ENCODE measurements around the gene CEL.
"Not testable (repeated sequence)": the region's sequence is repeated elsewhere in the genome, so short reads cannot be mapped to it uniquely, and the experiment has no call there.

Gene CEL

DNA sequence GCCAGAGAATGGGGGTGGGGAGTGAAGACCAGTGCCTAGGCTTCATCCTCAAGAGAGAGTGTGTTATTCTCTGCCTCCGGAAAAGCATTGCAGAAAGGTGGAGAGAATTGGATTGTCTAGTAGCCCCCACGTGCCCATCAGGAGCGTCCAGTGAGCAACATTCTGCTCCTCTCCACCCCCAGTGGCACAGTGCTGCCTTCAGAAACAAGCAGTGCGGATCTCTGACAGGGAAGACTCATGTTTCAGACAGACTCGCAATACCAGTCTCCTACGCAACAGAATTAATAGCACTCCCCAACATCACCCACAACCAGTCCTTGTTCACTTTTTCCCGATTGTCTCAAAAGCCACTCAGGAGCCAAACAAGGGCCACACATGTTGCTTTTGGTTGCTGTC lies 14.9 kb upstream of the CEL start:
- no peak for DNase-seq (ENCODE audit: low read depth in 2 of 2)

DNA sequence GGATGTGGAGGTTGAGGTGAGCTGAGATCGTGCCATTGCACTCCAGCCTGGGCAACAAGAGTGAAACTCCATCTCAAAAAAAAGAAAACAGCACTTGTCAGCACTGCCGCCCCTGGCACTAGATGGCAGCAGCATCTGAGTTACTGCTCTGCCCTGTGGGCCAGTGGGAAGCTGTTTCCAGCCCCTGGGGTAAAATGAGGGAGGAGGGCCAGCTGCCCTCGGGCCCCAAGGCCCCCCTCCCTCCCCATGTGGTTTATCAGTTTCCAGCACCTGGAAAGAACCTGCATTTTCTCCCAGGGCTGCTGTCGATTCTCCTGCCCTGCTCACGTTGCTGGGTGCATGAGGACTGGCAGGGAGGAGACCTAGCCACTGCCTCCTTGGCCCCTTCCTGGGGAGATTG lies 13.2 kb upstream of the CEL start:
- DNase-seq (ENCODE audit: low read depth in 2 of 2), result no peak

DNA sequence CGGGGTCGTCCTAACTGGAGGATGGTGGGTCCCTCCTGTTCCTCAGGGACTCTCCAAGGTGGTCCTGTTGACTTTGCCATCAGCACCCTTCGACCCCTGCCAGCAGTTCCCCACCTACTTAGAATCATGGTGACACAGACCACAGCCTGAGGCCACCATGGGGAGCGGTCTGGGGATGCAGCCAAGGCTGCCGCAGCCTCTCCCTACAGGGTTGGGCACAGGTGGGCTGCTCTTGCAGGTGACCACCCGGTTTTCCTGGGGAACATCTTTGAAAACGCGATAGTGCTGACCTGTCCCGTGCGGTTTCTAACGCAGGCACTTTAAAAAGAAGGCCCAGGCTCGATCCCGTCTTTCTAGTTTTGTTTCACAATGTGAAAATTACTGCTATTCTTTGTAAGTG lies 12.7 kb upstream of the CEL start:
- DNase-seq (ENCODE audit: low read depth in 2 of 2), result no peak

DNA sequence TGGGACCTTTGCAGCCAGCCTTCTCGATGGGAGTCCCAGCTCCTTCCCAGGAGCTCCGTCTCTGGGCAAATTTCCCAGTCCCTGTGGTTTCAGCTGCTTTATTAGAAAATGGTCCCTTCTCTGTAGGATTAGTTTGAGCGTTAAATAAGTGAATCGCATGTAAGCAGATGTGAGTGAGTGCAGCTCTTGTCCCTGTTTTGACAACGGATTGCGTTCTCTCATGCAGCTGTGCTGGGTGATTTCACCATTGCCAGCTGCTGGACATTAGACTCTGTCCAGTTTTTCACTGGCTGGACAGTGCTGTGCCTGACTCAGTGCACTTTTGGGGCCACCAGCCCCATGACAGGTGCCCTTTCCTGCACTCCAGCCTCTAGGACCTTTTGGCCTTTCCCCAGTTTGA lies 11.6 kb upstream of the CEL start:
- DNase-seq (ENCODE audit: low read depth in 2 of 2), result no peak

DNA sequence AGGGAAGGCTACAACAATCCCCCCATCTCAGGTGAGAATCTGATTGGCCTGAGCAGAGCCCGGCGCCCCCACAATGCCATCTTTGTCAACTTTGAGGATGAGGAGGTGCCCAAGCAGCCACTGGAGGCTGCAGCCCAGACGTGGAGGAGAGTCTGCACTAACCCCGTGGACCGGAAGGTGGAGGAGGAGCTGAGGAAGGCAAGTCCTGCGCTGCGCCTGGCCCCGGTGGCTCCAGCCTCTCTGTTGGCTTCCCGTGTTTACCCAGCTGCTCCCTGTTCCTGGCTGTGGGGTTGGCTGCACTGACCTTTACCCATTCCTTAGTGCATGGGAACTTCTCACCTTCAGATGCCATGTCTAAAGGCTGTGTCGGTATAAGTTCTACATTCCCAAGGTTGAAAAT lies 11.0 kb upstream of the CEL start:
- no peak for DNase-seq (ENCODE audit: low read depth in 2 of 2)

DNA sequence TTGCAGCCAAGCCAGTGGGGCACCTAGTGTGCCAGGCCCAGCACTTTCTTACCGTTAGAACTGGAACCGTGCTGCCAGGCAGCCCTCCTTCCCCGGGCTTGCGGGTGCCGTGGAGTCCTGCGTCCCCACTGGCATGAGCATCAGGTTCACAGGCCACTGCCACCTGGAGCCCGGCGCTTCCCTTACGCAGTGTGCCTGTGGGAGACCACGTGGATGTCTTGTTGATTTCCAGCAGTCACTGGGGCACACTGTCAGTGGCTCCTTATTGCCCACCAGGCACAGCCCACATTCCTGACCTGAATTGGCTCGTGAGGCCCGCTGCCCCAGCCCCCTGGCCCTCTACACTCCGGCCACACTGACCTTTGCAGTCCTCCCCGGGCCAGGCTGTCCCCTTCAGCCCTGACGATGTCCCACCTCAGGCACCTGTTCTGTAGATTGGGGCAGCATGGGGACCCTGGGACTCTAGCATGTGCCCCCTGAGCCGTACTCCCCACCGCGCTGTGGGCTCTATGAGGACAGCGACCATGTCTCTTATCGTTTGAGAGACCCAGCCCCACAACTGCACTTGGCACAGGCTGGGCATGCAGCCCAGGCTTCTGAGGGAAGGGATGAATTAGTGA lies 10.4 kb upstream of the CEL start:
- DNase-seq (ENCODE audit: low read depth in 2 of 2), result no peak

DNA sequence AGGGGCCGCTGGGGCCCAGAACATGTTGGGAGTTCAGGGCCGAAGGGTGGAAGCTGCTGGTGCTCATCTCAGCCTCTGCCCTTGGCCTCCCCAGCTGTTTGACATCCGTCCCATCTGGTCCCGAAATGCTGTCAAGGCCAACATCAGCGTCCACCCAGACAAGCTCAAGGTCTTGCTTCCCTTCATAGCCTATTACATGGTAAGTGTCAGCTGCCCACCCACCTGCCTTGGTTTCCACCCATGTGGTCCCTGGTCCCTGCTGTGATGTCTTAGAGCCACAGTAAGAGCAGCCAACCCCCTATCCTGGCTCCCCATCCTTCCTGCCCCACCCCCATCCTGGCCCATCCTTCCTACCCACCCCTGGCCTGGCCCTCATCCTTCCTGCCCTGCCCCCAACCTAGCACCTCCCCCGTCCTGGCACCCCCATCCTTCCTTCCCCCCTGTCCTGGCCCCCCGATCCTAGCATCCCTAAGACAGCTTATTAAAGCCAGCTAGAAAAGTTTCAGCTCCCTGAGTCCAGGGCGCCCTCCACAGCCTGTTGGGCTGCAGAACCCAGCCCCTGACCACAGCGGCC lies 9.7 kb upstream of the CEL start:
- DNase-seq (ENCODE audit: low read depth in 2 of 2), result no peak

DNA sequence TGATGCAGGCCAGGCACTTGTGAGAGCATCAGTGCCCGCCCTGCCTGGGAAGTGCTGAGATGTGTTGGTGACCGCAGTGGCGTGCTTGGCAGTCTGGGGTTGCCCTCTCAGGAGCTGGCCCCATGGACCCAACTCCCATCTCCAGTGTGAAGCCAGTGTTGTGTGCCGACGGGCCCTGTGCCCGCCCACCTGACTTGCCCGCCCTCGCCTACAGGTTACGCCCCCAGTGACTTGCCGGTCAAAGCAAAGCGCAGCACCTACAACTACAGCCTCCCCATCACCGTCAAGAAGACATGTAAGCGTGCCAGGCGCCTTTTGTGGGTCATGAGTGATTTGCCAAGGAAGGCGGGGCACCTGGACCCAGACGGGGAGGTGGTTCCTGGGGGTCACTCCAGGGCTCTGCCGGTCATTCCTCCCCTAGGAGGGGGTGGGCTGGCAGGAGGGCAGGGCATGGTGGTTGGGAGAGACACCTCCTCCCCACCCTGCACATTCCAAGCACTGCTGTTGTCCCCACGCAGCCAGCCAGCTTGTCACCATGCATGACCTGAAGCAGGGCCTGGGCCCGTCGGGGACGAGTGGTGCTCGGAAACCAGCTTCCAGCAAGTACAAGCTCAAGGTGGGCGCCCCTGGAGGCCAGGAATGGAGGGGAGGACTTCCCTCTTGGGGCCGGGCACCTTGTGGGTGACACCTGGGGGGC lies 7.4 kb upstream of the CEL start:
- no peak for DNase-seq (ENCODE audit: low read depth in 2 of 2)

DNA sequence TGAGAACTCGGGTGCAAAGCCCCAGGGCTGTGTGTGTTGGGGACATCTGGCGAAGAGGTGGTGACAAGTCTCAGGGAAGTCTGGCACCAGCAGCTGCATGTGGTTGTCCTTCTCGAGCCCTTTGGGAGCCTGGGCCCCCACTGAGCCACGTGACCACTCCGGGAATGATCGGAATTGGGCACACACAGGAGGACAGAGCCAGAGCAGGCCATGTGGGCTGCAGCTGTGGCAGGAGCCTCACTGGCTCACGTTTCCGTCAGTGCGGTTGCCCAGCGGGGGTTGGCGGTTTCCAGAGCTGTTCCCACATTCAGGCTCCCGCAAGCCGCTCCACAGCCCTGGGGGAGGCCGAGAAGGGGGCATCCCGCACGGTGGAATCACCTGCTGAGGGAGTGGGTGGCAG lies 6.8 kb upstream of the CEL start:
- DNase-seq (ENCODE audit: low read depth in 2 of 2), result no peak

DNA sequence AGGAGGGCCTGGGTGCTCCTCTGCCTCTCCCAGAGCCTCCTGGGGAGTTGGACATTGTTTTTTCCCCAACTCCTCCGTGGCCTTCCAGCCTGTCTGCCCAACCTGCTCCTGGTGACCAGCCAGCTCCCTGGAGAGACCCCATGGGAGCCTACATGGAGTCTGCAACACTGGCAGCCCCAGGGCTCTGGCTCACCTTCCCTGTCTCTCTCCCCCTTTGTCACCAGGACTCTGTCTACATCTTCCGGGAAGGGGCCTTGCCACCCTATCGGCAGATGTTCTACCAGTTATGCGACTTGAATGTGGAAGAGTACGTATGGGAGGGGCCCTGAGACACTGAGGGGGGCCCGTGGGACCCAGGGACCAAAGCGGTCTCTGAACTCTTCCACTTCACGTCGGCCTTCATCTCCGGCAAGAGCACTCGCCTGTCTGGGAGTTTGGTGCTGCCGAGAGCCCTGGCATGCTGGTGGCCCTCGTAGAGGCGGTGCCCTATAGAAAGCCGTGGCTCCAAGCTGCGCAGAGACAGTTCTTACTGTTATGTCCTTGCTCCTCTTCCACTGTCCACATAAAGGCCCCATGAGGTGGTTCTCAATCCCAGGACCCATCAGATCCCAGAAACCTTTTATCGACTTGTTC lies 5.9 kb upstream of the CEL start:
- DNase-seq (ENCODE audit: low read depth in 2 of 2), result no peak

DNA sequence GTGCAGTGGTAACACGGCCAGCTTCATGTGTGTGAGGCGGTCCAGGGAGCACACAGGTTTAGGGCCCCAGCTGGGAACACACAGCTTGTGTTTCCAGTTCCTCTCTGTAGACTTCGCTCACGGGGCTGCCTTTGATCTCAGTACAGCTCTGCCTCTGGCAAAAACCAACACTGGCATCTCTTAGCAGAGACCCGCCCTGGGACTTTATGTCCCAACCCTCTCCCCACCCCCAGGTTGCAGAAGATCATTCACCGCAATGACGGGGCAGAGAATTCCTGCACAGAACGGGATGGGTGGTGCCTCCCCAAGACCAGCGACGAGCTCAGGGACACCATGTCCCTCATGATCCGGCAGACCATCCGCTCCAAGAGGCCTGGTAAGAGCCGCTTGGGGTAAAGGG lies 5.2 kb upstream of the CEL start:
- no peak for DNase-seq (ENCODE audit: low read depth in 2 of 2)

DNA sequence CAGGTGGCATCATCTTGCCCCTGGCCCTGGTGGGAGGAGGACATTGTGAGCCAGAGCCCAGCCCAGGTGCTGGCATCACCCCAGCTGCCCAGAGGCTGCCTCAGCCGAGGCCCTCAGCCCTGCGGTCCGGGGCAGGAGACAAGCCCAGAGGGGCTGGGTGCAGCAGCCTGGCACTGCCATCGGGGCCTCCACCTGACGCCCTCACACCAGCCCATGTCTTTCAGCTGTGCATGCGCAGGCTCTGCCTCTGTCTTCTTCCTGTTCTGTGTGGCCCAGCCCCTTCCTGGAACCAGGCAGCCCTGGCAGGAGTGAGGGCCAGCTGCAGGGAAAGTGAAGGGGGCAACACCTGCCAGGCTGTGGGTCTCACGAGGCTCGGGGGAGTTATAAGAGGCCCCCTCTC lies 4.8 kb upstream of the CEL start:
- no peak for DNase-seq (ENCODE audit: low read depth in 2 of 2)

DNA sequence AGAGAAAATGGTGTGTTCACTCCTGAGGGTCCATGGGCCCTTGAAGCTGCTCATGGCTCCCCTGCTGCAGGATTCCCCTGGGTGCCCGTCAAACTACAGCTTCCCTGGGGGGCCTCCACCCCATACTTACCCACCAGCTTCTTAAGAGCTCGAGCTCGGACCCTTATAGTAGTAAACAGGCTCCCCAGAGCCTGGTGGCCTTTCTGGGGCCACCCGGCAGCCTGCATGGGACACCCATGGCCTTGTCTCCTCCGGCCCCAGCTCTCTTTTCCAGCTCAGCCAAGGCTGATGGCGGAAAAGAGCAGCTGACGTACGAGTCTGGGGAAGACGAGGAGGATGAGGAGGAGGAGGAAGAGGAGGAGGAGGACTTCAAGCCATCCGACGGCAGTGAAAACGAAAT lies 4.2 kb upstream of the CEL start:
- DNase-seq (ENCODE audit: low read depth in 2 of 2), result no peak

DNA sequence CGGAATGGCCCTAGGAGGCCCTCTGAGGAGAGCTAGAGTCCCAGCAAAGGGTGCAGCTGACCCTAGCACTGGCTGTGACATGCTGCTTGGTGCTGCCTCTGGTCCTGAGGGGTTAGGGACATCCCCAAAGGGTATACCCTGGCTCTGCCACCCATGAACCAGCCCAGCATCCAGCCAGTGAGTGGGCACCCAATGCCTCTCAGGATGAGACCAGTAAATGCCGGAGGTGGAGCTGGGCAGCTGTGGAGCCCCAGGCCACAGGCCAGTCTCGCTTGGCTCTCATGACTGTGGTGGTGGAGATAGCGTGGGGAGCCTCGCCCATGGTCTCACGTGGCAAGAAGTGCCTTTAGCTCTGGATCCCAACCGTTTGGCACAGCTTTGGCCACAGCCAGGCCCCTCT lies 3.7 kb upstream of the CEL start:
- no peak for DNase-seq (ENCODE audit: low read depth in 2 of 2)

DNA sequence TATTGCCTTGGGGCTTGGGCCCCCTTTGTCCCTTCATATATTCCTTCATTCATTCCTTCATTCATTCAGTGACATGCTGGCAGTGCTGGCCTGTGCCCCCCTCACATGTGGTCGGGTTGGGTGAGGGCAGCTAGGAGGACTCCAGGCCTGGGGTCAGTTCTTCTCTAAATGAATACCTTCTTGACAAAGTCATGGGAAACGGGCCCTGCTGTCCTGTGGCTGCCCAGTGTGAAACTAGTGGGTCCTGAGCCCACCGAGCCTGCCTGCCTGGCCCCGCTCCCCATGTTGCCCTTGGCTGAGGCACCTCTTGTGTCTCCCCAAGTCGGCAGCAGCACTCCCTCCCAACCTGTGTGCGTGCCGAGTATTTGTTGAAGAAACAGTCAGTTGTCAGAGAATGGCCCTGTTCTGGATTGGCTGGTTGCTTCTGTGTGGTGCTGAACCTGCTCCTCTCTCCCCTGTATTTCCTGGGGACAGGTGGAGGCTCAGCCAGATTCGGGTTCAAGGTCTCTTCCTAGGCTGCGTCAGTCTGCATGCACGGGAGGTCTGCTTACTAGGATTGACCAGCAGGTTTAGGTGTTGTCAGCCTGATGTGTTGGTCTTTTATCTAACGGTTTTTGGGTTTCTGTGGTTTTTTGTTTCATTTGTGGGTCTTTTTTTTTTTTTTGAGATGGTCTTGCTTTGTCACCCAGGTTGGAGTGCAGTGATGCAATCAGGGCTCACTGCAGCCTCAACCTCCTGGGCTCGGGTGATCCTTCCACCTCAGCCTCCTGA lies 3.0 kb upstream of the CEL start:
- no peak for DNase-seq (ENCODE audit: low read depth in 2 of 2)

DNA sequence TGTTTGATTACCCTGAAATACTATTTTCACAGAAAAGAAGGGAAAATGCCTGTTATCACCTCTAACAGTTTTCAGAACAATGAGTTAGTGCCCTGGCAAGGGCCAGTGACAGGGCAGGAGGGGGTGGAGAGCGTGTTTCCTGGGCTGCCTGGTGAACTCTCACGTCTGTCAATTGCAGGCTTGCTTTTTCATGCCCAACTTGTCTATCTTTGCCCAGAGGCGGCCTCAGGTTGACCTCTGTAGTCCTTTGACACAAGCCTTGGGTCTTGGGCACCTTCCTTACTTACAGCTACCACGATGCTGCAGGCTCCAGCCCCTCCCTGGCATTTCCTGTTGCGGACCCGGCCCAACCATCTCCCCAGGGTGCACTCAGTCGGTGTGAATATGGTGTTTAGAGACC lies 2.2 kb upstream of the CEL start:
- no peak for DNase-seq (ENCODE audit: low read depth in 2 of 2)

DNA sequence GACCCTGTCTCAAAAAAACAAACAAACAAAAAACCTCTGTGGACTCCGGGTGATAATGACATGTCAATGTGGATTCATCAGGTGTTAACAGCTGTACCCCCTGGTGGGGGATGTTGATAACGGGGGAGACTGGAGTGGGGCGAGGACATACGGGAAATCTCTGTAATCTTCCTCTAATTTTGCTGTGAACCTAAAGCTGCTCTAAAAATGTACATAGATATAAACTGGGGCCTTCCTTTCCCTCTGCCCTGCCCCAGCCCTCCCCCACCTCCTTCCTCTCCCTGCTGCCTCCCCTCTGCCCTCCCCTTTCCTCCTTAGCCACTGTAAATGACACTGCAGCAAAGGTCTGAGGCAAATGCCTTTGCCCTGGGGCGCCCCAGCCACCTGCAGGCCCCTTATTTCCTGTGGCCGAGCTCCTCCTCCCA lies 1.4 kb upstream of the CEL start:
- DNase-seq (ENCODE audit: low read depth in 2 of 2), result no peak

DNA sequence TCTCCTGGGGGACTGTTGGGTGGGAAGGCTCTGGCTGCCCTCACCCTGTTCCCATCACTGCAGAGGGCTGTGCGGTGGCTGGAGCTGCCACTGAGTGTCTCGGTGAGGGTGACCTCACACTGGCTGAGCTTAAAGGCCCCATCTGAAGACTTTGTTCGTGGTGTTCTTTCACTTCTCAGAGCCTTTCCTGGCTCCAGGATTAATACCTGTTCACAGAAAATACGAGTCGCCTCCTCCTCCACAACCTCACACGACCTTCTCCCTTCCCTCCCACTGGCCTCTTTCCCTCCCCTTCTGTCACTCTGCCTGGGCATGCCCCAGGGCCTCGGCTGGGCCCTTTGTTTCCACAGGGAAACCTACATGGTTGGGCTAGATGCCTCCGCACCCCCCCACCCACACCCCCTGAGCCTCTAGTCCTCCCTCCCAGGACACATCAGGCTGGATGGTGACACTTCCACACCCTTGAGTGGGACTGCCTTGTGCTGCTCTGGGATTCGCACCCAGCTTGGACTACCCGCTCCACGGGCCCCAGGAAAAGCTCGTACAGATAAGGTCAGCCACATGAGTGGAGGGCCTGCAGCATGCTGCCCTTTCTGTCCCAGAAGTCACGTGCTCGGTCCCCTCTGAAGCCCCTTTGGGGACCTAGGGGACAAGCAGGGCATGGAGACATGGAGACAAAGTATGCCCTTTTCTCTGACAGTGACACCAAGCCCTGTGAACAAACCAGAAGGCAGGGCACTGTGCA lies 590 bp upstream of the CEL start:
- not testable (repeated sequence) for DNase-seq (ENCODE audit: low read depth in 2 of 2)

DNA sequence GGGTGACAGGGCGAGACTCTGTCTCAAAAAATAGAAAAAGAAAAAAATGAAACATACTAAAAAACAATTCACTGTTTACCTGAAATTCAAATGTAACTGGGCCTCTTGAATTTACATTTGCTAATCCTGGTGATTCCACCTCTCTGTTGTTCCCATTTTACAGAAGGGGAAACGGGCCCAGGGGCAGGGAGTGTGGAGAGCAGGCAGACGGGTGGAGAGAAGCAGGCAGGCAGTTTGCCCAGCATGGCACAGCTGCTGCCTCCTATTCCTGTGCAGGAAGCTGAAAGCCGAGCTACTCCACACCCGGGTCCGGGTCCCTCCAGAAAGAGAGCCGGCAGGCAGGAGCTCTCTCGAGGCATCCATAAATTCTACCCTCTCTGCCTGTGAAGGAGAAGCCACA lies 788 bp downstream of the CEL start:
- DNase-seq (ENCODE audit: low read depth in 2 of 2), result not testable (repeated sequence)

DNA sequence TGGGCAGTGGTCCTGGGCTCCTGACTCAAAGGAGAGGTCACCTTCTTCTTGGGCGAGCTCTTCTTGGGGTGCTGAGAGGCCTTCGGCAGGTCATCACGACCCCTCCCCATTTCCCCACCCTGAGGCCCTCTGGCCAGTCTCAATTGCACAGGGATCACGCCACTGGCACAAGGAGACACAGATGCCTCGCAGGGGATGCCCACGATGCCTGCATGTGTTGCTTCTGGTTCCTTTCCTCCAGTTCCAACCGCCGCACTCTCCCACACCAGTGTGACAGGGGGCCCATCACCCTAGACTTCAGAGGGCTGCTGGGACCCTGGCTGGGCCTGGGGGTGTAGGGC lies 1.3 kb downstream of the CEL start:
- DNase-seq (ENCODE audit: low read depth in 2 of 2), result no peak

DNA sequence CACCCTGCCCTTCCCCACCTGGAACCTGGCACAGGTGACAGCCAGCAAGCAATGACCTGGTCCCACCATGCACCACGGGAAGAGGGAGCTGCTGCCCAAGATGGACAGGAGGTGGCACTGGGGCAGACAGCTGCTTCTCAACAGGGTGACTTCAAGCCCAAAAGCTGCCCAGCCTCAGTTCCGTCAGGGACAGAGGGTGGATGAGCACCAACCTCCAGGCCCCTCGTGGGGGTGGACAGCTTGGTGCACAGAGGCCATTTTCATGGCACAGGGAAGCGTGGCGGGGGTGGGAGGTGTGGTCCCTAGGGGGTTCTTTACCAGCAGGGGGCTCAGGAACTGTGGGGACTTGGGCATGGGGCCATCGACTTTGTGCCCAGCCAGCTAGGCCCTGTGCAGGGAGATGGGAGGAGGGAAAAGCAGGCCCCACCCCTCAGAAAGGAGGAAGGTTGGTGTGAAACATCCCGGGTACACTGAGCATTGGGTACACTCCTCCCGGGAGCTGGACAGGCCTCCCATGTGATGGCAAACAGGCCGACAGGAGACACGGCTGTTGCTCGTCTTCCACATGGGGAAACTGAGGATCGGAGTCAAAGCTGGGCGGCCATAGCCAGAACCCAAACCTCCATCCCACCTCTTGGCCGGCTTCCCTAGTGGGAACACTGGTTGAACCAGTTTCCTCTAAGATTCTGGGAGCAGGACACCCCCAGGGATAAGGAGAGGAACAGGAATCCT lies 1.9 kb downstream of the CEL start:
- DNase-seq (ENCODE audit: low read depth in 2 of 2), result no peak
